ENCODE results near the gene AHCYL1.

- no peak for TF ChIP-seq SP1 (IDR thresholded peaks at IDR 0.05)
- no peak for TF ChIP-seq TARDBP (IDR thresholded peaks at IDR 0.05)
- no peak for TF ChIP-seq SUZ12 (IDR thresholded peaks at IDR 0.05)
- no peak for TF ChIP-seq BHLHE40 (IDR thresholded peaks at IDR 0.05; ENCODE audit: borderline replicate concordance)
These were observed 6.7 kb upstream of the AHCYL1 start for GRCh38 chr1:109977657-109978378.
